ENCODE results near the gene GCC1.
"Not testable (repeated sequence)": the region's sequence is repeated elsewhere in the genome, so short reads cannot be mapped to it uniquely, and the experiment has no call there.

GCC1 gene

GRCh38 chr7:127588697-127589482 is 3.5 kb upstream of the GCC1 start:
- peak; percentile 34 for DNase-seq (ENCODE audit: low read depth)

DNA sequence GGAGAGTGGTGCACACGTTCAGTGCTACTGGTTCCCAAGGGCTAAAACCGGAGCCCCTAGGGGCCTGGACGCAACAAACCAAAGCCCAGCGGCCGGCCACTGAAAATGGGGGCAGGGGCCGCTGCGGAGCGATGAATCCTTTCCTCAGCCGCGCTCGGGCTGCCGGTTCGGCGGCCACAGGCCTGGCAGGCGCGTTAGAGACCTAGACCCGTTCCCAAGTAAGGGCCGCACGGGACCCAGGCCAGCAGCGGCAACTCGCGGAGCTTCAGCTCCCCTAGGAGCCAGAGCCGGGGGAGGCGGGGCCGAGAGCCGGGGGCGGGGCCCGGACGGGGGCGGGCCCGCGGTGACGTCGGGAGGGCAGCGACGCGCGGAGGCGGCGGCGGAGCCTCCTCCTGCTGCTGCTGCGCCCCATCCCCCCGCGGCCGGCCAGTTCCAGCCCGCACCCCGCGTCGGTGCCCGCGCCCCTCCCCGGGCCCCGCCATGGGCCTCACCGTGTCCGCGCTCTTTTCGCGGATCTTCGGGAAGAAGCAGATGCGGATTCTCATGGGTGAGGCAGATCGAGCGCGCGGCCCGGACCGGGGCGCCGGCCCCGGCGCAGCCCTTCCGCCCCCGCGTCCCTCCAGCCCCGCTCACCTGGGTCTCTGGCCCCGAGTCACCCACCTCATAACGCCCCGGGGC is 2.8 kb upstream of the GCC1 start, which contains the start of gene ARF5:
Gene ARF5 (plus strand): TSS at position 393 of the 678 bp plus-strand sequence. CDS start 88 bp downstream, at position 481.
- peak; percentile 60 for DNase-seq (ENCODE audit: low read depth)

DNA sequence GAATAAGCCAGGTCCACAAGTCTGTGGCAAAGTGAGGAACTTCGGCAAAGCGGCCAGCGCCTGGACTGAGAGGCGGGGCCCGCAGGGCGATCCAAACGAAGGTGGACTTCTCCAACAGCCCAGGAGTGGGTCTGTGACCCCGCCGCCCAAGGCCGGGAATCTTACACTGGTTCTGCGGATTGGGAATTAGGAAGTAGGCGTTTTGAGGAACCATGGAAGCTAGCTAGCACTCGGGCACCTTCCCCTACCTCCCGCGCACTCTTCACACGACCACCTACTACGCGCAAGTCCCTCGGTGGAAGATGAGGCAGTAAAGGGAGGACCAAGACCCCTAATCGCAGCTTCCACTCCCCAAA is 2.2 kb upstream of the GCC1 start:
- no peak for DNase-seq (ENCODE audit: low read depth)

- DNase-seq (ENCODE audit: low read depth) = no peak
Measured at GRCh38 chr7:127586346-127586745, 950 bp upstream of the GCC1 start.

GRCh38 chr7:127584648-127585043 is 750 bp downstream of the GCC1 start:
- no peak for DNase-seq (ENCODE audit: low read depth)

DNA sequence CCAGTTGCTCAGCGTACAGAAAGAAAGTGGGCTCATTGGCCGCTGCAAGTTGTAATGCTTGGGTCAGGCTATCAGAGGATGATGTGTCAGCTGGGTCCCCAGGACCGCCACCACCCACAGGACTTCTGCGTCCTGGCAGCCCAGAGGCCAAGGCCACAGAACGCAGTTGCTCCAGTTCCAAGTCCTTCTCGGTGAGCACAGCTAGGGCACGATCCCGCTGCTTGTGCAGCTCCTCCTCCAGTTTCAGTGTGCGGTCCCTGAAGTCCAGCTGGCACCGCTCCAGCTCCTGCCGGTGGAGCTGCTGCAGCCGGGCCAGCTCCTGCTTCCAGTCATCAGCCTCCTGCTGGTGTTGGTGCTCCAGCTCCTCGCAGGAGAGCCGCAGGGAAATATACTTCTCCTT is 3.0 kb downstream of the GCC1 start:
- no peak for DNase-seq (ENCODE audit: low read depth)

DNA sequence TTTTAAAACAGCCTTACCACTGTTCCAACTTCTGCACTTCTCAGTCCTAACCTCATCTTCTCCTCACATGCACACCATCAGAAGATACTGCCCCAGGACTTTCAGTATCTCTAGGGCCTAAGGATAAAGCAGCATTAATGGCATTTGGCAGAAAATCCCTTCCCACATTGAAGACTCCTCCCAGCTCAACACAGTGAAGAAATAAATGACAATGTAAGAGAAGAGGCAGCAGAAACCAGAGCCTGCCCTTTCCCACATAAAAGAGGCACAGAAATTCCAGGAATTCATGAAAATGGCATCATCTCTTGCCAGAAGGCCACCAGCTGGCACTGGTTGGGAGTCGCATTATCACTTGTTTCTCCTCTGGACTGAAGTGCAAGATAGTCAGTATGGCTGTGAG is 3.7 kb downstream of the GCC1 start:
- no peak for DNase-seq (ENCODE audit: low read depth)

- DNase-seq (ENCODE audit: low read depth) = no peak
Measured at GRCh38 chr7:127580612-127581011, 4.8 kb downstream of the GCC1 start.

GRCh38 chr7:127578711-127579275 is 6.6 kb downstream of the GCC1 start:
- no peak for DNase-seq (ENCODE audit: low read depth)

- DNase-seq (ENCODE audit: low read depth) = peak; percentile 9
Measured at GRCh38 chr7:127578036-127578684, 7.2 kb downstream of the GCC1 start.

DNA sequence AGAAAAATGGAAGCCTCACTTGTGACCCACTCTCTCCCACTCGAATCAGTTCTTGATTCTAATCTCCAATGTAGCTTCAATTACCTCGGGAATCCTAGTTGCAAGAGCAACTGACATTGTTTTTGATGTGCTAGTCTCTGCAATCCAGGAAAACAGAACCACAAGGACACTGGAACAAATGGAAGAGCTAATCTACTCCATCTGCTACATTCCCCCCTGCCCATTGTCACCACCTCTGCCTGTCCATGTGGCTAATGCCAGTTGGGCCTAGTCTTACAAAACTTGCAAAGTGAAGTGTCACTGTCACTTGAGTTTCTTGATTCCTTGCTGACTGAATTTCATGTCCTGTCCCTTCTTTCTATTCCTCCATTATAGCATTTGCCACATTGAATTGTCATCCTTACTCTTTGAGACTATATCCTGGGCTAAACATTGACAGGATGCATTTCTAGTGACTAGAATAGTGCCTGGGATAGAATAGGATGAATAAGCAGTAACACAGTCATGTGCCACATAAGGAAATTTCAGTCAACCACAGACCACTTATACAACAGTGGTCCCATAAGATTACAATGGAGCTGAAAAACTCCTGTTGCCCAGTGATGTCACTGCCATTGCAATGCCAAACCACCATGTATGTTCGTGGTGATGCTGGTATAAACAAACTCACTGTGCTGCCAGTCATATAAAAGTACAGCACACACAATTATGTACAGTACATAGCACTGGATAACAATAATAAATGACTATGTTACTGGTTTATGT is 13.5 kb downstream of the GCC1 start:
- DNase-seq (ENCODE audit: low read depth) = no peak

DNA sequence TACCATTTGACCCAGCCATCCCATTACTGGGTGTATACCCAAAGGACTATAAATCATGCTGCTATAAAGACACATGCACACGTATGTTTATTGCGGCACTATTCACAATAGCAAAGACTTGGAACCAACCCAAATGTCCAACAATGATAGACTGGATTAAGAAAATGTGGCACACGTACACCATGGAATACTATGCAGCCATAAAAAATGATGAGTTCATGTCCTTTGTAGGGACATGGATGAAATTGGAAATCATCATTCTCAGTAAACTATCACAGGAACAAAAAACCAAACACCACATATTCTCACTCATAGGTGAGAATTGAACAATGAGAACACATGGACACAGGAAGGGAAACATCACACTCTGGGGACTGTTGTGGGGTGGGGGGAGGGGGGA is 17.4 kb downstream of the GCC1 start:
- not testable (repeated sequence) for DNase-seq (ENCODE audit: low read depth)

GRCh38 chr7:127566242-127566641 is 19.2 kb downstream of the GCC1 start:
- no peak for DNase-seq (ENCODE audit: low read depth)

DNA sequence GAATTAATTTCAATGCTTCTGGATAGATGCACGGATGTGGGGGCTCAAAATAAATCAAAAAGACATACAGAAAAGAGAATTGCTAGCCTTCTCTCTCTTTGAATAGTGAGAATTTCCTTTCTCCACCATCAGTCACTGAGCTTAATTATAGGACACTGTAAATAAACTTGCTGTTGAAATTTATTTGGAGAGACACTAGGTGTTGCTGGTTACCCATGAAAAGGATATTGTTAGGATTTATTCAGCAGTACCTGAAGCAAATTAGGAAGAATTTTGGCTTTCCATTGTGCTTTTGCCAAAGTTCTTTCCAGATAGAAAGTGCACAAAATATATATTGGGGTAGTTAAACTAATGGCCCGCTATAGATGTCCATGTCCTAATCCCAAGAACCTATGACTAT is 27.6 kb downstream of the GCC1 start:
- DNase-seq (ENCODE audit: low read depth) = no peak

- DNase-seq (ENCODE audit: low read depth) = no peak
Measured at GRCh38 chr7:127556404-127556803, 29.0 kb downstream of the GCC1 start.

DNA sequence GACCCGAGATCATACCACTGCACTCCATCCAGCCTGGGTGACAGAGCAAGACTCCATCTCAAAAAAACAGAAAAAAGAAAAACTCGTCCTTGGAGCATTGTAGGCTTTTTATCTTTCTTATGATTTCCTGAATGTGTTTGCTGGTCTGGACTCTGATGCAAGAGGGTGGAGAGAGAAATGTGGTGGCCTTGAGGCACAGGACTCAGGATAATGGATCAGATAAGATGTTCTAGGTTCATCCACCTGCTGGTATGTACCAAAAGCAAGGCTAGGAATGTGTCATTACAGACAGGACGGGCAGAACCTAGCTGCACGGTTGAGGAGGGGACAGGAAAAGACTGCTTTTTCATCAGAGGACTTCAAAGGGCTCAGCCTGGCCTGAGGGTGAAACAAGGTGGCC is 33.5 kb downstream of the GCC1 start:
- no peak for DNase-seq (ENCODE audit: low read depth)

DNA sequence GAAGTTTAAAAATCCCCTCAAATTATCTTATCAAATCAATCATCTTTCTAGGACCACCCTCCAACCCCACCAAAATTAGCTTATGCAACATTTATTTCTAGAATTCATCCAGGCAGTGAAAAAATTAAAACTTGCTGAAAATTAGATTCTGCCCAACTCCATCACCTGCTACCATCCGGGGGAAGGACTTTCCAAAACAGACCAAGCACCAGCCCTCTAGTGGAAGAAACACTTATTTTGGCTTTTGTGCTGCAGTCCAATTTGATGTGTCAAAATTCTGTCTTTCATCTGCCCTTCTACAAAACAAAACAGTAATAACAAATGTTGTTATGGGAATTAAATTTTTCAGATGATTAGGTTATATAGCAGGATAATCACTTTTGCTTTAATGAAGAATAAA is 35.1 kb downstream of the GCC1 start:
- no peak for DNase-seq (ENCODE audit: low read depth)

GRCh38 chr7:127546313-127546712 is 39.1 kb downstream of the GCC1 start:
- no peak for DNase-seq (ENCODE audit: low read depth)

- no peak for DNase-seq (ENCODE audit: low read depth)
Measured at GRCh38 chr7:127541548-127541947, 43.8 kb downstream of the GCC1 start.

DNA sequence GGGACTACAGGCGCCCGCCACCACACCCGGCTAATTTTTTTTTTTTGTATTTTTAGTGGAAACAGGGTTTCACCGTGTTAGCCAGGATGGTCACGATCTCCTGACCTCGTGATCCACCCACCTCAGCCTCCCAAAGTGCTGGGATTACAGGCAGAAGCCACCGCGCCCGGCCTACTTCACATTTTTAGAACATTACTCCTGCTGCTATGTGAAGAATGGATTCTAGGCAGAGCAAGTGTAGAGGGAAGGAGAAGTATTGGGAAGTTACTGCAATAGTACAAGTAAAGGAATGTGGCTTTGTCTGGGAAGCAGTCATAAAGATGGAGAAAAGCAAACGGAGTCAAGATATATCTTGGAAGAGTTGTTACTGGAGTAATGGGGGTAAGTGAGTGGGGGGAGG is 44.9 kb downstream of the GCC1 start:
- DNase-seq (ENCODE audit: low read depth) = not testable (repeated sequence)

DNA sequence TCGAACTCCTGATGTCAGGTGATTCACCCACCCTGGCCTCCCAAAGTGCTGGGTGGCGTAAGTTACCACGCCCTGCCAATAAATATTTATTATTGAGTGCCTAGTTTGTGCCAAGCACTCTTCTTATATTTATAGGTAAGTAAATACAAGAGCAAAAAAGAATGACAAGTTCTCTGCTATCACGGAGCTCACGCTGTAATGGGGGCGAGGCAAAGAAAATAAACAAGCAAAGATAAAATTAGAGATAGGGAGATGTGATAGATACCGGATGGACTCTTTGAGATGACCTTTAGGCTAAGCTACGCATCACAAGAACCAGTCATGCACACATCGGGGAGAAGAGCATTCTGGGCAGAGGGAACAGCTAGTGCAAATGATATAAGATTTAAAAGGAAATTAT is 46.3 kb downstream of the GCC1 start:
- DNase-seq (ENCODE audit: low read depth) = no peak

DNA sequence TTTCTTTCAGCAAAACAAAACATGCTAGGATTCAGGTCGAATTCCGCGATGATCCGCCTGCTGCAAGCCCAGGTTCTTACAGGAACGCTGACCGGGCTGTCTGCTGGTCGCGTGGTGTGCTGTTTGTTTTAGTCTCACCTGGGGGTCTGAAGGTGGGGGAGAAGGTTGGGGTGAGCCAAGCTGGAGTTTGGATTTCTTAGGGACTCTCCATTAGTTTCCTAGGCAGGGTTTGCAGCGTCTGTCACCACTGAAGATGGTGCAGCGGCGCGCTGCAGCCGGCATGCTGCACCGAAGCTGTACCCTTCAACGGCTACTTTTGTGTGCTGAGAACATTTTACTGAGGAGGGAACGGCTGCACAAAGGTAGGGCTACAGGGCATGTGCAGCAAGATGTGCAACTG is 48.7 kb downstream of the GCC1 start:
- DNase-seq (ENCODE audit: low read depth) = no peak
